Activated CD4-positive, alpha-beta T cell treated with anti-CD3 and anti-CD28 coated beads for 48 hours (primary cell): ENCODE results near the gene SYNE2.
"Not testable (repeated sequence)": the region's sequence is repeated elsewhere in the genome, so short reads cannot be mapped to it uniquely, and the experiment has no call there.

ENCODE experiments used
- DNase-seq: peaks from one replicate; pipeline ENCODE4 v3.0.0-alpha.2; 2020

The SYNE2 gene

DNA sequence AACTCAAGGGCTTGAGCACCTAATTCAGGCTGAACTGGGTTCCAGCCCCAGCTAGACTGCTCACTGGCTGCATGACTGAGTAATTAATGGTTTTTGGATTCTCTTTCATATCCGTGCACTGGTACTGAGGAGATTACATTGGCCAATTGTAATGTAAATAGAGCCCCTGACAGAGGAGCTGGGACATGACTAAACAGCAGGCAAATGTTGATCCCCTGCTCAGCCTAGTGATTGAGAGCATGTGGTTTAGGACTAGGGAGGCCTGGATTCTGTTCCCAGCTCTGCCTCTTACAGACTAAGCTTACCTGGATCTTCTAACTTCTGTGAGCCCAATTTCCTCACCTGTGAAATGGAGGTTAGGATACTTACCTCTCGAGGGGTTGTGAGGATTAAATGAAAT, 237.1 kb downstream of the SYNE2 start:
- DNase-seq = no peak

DNA sequence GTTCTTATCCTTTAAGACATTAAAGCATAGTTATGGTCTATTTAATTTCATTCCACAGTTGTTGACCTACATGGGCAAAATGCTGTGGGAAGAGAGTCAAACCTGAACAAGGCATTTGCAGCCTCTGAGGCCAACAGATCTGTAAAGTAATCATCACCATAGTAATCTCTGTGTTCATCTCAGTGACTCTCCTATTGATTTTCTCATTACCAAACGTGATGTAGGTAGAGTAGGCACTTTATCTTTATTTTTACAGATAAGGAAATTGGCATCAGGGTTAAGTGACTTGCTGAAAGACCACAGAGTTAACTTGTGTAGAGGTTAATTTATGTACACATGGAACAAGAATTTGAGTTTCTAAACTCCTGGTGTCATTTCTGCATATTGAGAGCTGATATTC, 238.4 kb downstream of the SYNE2 start:
- DNase-seq = no peak

DNA sequence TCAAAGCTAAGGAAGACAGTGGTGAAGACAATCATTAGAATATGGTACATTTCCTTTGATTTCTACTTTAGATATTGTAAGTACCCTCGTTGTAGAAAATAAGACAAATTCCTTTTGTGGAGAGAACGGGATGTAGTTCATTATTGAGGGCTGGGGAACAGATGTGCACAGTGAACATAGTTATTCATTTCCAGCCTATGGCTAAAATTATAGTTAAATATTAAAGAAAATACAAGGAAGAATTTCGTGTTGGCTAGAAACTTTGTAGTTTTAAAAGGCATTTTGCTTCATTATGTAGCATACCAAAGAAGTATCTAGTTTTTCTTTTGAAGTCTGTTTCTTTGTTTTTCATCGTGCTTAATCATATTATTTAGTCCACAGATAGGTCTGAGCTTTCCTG, 239.5 kb downstream of the SYNE2 start:
- no peak for DNase-seq

DNA sequence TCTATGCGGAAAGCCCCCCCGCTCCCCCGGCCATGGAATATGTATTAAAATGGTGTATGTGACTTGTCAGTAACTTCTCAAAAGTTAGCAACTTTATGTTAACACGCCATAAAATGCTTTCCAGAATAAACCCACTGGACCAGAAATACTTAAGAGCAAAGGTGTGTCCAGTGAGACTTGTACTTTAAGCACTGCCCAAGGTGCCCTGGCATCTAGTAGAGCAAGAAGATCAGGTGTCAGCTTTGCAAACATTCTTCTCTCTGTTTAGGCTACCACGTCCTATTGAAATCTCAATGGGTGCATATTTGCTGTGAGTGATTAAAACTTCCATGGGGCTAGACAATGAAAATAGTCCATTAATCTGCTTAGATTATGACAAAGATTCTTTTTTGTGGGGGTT, 240.1 kb downstream of the SYNE2 start:
- DNase-seq = no peak

DNA sequence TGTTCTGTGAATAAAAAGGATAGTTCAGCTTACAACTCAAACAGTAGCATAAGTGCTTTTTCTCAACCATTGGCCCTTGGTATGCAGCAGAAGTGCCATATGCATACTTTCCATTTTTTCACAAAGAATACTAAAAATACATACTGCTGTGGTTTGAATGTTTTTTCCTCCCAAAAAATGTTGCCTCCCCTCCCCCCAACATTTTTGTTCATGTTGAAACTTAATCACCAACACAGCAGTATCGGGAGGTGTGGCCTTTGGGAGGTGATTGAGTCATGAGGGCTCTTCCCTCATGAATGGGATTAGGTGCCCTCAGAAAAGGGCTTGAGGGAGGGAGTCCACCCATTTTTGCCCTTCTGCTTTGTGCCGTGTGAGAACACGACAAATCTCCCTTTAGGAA, 242.8 kb downstream of the SYNE2 start:
- peak; percentile 38 for DNase-seq

DNA sequence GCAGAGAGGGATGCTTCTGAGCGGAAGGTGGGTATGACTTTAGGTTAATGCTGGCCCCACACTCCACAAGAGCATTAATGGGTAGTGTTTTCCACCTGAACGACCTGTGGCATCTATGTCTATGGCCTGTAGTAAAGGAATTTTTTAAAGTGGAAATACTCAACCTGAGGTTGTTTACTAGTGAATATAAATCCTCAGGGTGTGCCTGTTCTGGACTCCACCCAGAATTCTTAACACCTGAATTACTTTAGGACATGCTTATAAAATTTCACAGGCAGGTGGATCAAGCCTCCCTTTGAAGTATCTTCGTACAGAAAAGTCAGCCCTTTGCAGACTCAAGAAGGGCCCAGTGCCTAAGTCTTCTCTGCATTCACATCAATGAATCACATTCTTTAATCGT, 245.3 kb downstream of the SYNE2 start:
- no peak for DNase-seq

DNA sequence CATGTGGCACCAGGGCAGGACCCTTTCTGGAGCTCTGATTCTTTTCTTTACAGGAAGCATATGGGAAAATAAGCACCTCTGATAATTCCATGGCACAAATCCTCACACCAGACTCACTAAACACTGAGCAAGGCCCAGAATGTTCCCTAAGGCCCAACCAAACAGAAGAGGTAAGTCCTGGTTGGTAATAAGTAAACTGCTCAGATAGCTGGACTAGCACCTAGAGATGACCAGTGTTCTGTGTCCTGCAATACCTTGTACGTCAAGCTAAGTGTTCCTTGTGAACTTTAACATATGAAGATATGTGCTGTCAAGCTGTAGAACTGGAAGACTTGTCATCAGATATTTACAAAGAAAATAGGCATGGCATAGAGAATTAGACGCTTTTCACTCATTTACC, 254.6 kb downstream of the SYNE2 start:
- DNase-seq = no peak

DNA sequence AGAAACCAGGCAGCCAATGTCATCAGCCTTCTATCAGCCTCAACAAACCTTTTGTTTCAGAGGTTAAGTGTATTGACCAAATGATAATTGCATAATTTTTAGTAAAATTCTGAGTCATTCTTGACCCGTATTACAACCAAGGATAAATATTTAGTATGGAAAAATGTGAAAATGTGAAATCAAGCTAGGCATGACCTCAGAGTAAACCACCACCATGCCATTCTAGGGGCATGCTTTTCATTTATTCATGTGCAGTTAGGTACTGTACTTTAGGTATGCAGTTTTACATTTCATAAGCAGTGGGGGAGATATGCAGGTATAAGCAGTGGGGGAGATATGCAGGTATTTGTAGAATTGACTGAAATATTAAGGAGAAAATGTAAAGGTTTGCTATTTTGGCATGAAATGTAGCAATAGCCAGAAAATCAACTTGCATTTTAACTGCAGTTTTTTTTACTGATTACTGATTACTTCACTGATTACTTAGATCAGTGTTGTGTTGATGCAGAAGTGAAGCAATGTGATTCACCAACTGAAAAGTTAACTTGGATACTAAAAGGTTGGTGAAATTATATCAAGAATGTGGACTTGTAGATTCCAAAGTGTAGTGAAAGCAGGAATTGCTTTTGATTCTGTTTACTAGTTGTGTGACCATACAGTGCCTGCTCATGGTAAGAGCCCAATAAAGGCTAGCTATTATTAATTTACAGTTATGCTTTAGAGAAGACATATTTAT, 257.2 kb downstream of the SYNE2 start:
- DNase-seq = no peak

DNA sequence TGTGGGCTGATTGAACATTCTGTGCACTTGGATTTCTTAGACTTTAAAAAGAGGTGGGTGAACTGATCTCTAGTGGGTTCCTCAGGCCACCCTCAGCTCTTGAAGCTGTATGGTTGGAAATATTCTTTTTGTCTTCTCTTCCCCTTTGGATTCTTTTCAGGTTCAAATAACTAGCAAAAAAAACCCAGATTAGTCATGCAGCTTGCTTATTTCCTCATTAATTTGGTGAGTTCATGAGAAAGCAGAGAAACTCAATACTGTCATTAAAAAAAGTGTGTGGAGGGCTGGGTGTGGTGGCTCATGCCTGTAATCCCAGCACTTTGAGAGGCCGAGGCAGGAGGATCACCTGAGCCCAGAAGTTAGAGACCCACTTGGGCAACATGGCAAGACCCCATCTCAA, 258.0 kb downstream of the SYNE2 start:
- no peak for DNase-seq

DNA sequence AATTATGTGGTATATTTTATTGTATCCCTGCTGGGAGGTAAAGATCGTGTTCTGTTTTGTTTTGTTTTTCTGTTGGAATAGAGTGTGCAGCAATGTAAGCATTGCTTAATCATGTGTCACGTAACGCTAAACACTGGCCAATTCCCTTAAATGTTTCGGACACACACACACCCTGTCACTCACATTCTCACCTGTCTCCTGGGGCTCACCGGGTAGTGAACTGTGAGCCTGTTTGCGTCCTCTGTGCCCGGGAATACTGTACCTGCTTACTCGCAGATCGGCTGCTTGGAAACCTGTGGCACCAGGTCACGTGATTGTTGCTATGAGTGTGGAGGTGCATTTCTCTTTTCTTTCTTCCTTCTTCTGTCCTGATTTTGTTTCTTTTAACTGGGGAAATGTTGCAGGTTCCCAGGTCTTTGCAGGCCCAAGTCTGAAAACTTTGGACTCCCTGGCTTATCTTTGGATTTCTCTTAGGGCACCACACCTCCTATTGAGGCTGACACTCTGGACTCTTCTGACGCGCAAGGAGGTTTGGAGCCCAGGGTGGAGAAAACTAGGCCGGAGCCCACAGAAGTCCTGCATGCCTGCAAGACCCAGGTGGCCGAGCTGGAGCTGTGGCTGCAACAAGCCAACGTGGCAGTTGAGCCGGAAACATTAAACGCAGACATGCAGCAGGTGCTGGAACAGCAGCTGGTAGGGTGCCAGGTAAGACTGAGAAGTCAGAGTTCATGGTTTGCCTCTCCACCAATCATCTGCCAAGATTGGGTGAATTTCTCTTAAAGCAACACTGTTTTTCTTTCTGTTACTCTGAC, 260.3 kb downstream of the SYNE2 start:
- no peak for DNase-seq

DNA sequence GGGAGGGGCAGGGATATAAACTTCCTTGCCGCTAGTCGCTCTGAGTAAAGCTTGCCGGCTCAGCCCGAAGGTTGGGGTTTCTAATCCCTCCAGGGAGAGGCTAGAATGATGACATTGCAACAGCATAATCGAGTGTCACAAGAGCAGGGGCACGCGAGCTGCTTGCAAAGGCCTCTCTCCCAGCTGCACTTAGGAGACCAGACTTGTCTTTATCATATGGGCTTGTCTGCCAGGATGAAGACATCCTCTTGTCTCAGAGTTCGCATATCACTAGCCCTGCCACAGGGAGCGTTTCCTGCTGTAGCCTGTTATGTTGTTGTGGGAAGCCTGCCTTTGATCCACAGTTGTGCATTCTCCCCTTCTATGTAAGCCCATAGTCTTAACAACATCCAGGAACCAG, 261.4 kb downstream of the SYNE2 start:
- DNase-seq = no peak

DNA sequence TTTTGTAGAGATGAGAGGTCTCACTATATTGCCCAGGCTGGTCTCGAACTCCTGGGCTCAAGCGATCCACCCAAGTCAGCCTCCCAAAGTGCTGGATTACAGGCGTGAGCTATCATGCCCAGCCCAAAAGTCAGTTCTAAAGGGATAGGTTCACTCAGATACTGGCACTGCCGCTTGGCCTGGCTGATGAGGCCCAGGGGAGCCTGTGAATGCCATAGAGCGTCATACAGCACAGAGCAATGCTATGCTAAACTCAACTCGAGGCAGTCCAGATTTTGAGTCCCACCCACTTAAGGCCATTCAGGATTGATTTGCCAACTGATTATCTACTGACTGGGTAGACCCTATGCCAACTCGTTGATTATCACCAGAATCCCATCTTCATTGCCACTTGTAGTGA, 262.0 kb downstream of the SYNE2 start:
- DNase-seq = no peak

DNA sequence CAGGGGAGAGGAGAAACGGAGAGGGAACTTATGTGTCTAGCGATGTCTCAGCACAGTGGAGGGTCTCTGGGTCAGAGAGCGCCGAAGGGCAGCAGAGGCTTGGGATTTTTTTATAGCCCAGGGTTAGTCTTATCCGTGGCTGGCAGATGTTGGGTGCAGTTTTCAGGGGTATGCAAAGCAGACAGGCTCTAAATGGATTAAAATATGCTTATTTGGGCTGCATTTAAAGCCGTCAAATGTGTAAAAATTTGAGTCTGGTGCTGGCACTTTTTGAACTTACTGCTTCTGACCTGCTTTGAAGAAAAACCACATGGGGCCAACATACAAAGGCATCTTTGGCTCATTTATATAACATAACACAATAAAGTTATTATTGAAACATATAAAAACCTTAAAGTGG, 262.6 kb downstream of the SYNE2 start:
- DNase-seq = no peak

DNA sequence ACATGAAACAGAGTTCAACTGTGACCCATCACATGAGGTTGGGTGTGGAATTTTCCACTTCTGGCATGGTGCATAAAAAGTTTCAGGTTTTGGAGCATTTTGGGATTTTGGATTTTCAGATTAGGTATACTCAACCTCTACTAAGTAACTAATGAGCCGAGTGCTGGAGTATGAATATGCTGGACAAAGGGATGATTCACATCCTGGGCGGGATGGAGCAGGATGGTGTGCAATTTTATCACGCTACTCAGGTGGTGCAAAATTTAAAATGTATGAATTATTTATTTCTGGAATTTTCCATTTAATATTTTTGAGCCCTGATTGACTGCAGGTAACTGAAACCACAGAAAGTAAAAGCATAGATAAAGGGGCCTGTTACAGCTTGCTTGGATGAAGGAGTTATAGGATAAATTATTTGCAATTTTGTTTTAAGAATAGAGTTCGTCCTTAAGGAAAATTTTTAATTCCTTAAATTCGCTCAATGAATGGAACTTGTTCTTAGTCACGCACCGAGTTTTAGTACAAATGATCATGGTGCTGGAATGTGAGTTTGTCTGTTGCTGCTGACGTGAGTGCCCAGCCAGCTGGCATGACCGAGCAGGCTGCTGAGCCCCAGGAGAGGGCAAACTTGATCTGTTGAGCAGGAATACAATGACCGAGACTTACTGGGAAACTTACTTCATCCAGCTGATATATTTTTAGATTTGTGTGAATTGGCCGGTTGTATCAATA, 265.0 kb downstream of the SYNE2 start:
- DNase-seq = no peak

DNA sequence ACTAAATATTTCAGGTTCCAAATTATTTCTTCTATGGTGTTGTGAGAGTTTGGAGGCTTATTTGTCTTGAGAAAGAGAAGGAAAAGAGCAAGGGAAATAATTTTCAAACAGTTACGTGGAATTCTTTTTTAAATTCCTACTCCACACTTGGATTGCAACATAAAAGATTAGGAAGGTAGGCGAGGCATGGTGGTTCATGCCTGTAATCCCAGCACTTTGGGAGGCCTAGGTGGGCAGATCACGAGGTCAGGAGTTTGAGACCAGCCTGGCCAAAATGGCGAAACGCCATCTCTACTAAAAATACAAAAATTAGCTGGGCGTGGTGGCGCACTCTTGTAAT, 265.6 kb downstream of the SYNE2 start:
- not testable (repeated sequence) for DNase-seq

DNA sequence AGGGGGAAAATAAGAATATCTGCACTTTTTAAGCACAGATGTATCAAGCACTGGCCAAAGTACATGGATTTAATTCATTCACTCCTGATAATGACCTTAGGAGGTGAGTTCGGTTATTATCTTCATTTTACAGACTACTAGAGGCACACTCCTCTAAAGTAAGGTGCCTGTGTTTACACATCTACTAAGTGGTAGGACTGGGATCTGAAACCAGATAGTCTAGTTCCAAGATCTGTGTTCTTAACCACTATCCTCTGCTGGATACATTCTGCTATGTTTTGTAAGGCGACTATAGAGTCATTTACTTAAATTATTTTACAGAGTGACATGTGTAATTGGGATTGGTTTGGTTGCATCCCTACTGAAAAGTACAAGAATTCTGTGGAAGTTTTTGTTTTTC, 266.1 kb downstream of the SYNE2 start:
- DNase-seq = no peak

DNA sequence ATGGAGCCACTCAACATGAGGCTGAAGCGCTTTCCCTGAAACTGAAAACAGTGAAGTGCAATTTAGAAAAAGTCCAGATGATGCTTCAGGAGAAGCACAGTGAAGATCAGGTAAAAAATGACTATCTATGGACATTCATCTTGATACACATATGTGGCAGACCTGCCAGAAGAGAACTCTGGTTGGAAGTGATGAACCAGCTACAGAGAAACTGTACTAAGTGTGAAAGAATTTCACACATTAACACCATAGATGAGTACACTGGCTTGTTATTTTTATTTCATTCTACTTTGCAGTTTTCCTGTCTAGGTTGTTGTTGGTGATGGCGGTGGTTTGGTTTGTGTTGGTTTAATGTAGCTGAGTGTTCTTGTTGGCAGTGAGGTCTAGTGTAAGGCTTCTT, 266.7 kb downstream of the SYNE2 start:
- no peak for DNase-seq

DNA sequence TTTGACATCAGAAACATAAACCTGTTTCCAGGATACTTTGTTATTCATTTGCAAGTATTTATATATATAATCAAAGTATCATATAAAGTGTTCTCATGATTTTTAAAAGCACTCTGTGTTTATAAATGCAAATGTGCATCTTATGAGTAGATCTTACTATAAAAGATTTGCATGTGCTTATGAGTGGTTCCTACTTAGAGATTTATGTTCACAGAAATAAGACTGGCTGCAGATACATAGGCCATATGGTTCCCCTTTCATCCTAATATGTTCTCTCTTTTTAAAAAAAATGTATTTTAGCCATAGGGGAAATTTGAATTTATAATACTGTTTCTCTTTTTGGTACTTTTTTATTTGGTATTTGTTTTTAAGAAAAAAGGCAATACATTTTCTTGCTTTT, 267.2 kb downstream of the SYNE2 start:
- DNase-seq = no peak

DNA sequence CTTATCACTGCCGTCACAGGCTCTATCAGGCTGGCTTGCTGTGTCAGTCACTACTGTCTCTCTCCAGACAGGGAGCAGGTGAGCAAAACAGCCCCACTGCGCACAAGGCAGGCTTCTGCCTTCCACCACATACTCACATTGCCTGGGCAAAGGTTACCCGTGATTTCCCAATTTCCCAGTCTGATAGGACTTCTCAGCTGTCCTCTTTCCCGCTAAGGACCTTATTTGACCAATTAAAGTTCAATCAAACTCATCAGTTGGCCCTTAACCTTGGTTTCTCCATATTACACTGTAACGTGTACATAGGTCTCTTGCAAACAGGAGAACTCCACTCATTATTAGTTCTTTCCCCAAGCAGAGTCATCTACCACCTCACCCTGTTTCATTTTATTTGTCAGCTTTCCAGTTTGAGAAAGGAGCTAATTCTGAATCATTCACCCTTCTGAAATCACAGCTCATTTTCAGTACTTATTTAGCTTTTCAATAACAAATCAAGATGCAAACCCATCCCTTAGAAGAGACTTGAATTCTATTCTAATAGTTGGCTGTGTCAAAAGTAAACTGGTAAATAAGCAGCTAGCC, 270.5 kb downstream of the SYNE2 start:
- DNase-seq = no peak

DNA sequence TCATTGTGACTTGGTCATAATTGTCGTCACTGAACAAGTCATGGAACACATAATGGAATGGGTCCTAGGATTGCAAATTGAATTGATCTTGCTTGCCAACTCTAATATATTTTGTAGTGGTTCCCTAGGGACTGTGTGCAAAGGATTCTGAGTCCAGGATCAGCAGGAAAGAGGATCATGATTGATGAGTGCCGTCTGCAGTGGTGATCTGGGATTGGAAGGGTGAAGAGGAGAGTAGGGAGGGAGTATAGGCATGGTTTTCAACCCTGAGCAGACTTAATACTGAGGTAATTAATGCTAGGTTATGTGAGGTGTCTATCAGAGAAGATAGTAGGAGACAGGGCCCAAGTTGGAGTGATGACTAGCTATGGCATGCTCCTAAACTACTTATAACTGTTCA, 272.5 kb downstream of the SYNE2 start:
- no peak for DNase-seq

DNA sequence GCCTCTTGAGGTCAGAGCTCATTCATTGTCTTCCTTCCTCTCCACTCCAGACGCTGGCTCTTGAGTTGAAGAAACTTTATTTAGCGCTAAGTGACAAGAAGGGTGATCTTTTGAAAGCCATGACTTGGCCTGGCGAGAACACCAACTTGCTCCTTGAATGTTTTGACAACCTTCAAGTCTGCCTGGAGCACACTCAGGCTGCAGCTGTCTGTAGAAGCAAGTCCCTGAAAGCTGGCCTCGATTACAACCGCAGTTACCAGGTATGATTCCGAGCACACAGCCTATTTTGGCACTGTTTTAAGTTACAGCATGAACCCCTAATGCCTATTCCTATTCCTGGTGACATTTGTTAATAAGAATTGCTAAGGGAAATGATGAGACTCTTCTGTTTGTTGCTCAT, 273.7 kb downstream of the SYNE2 start:
- no peak for DNase-seq

DNA sequence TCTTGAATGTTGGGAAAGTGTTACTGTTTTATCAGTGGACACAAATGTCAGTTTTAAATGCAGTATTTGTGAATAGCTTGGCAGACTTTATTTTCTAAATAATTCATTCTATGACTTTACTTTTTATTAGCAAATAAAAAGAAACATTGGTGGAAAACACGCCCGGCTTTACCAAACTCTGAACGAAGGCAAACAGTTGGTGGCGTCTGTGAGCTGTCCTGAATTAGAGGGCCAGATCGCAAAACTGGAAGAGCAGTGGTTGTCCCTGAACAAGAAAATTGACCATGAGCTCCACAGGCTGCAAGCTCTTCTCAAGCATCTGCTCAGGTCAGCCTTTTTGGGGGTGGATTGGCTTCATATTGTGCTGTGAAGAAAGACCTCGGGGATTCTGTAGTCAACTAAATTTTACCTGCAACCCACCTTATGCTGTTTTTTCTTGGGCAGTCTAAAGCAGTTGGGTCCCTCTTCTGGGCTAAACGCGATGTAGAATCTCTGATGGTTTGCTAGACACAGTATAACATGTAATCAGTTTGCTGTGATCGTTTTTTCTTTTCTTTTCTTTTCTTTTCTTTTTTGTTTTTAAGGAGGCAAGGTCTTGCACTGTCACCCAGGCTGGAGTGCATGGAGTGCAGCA, 285.0 kb downstream of the SYNE2 start:
- no peak for DNase-seq

DNA sequence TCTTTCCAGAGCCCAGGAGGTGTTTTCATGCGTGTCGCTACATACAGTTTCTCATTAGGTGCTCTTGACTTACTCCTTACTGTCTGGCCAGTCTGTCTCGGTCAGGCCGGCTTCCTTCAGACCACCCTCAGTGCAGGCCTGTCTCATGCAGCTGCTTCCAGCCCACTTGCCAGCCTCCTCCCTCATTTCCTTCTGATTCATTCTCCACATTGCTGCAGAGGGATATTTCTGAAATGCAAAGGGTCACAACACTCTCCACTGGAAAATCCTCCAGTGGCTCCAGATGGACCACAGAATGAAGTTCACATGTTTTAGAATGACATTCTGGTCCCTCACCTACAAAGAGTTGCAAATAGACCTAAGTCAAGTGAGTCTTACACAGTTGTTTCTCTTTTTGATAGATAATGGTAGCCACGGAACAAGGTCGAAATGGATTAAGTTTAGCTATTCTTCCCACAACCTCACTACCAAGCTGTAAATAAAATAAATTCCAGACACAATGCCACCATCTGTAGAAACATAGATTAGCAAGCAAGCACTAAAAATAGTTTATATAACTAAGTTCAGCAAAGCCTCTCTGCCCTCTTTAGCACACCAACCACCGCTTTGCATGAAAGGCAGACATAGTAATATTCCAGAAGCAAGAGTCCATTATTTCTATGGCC, 294.5 kb downstream of the SYNE2 start:
- no peak for DNase-seq
